OCI-LY1 (cell line): ENCODE results near the gene PPP1R14D.

Experiments
- CTCF ChIP-seq: fragments of 200-600 bp; sonication (generic), shearing (Covaris generic); IDR thresholded peaks from 2 replicates; pipeline ENCODE4 v1.5.1; 2017; ENCODE audit warnings: mild to moderate bottlenecking, antibody characterized with exemption, low read length, moderate library complexity, mixed read lengths
- EZH2 ChIP-seq: fragments of 200-600 bp; sonication (generic), shearing (Covaris generic); IDR thresholded peaks from 2 replicates; pipeline ENCODE4 v1.8.0; 2017; ENCODE audit warnings: borderline replicate concordance, mixed run types, mild to moderate bottlenecking, antibody characterized with exemption, low read length, moderate library complexity, mixed read lengths

- TF ChIP-seq CTCF = no peak
- TF ChIP-seq EZH2 = no peak
These were observed 52.6 kb downstream of the PPP1R14D start for GRCh38 chr15:40775740-40776536.
